ENCODE results near the gene FOXR1. TPM values are rescaled to one million over a fixed set of nuclear protein-coding genes. Genes with fewer than 3 reads are reported as not detected.
A peak's percentile ranks its signal among the peaks of the same experiment; 100 is the strongest.

FOXR1 gene
- total and polyA plus RNA-seq, 2 experiments from 2014 or later: 0.42 TPM; not detected in 1

- TF ChIP-seq CTCF (IDR thresholded peaks at IDR 0.05; ENCODE audit: low read depth, low read length): no peak
- Histone ChIP-seq H3K27ac (no peak overlapping the region), H3K36me3 (peaks cover 3% of the 10 kb centered on the region), H3K4me3 (peak overlapping the region; percentile 61), H3K9me3 (ENCODE audit: low read depth) (no peaks in the 10 kb centered on the region), H3K4me1 (ENCODE audit: low read depth) (peaks cover 17% of the 10 kb centered on the region), H3K27me3 (no peaks in the 10 kb centered on the region)
- no peak for DNase-seq (ENCODE audit: low read depth in 1 of 2, low spot score in 1 of 2)
These were observed 58.4 kb downstream of the FOXR1 start for GRCh38 chr11:119030029-119030328.

- H3K27ac ChIP-seq: no peak within 1 kb of the TSS
These were observed 58.9 kb downstream of the FOXR1 start, which contains the start of gene SLC37A4 for GRCh38 chr11:119030329-119031047. SLC37A4 (minus strand) TSS chr11:119030877.

More at GRCh38 chr11:119030329-119031047, 58.9 kb downstream of the FOXR1 start, which contains the start of gene SLC37A4:
- Histone ChIP-seq H3K36me3 (no peaks in the 10 kb centered on the region), H3K9me3 (ENCODE audit: low read depth) (no peaks in the 10 kb centered on the region), H3K27me3 (no peaks in the 10 kb centered on the region), H3K4me1 (ENCODE audit: low read depth) (peaks cover 17% of the 10 kb centered on the region), H3K4me3 (peak within 1 kb of the TSS; percentile 61)
- TF ChIP-seq CTCF (IDR thresholded peaks at IDR 0.05; ENCODE audit: low read depth, low read length): peak; percentile 91
- DNase-seq (ENCODE audit: low read depth in 1 of 2, low spot score in 1 of 2): peak; percentile 98 to 99

Other genes starting within 250 kb of the FOXR1 start
- 98.2 and 113 TPM in 2 replicates for gene DDX6, start 180.6 kb upstream of the FOXR1 start, total RNA-seq
- gene DDX6, start 180.6 kb upstream of the FOXR1 start, polyA plus RNA-seq: 27.4 and 33.5 TPM in 2 replicates
- not detected in 2 replicates for gene CXCR5, start 87.9 kb upstream of the FOXR1 start, total RNA-seq
- gene CXCR5, start 87.9 kb upstream of the FOXR1 start, polyA plus RNA-seq: not detected in 2 replicates
- gene BCL9L, start 45.8 kb upstream of the FOXR1 start, total RNA-seq: 15.9 and 22.9 TPM in 2 replicates
- gene BCL9L, start 45.8 kb upstream of the FOXR1 start, polyA plus RNA-seq: 10.0 and 11.2 TPM in 2 replicates
- 0.89 TPM in 1 of 2 replicates, not detected in the other for gene UPK2, start 15.5 kb upstream of the FOXR1 start, total RNA-seq
- gene UPK2, start 15.5 kb upstream of the FOXR1 start, polyA plus RNA-seq: 1.4 and 3.3 TPM in 2 replicates
- gene CENATAC, start 26.4 kb downstream of the FOXR1 start, total RNA-seq: 26.6 and 78.2 TPM in 2 replicates
- gene CENATAC, start 26.4 kb downstream of the FOXR1 start, polyA plus RNA-seq: 25.2 and 27.0 TPM in 2 replicates
- gene RPS25, start 46.6 kb downstream of the FOXR1 start, total RNA-seq: 837 and 1,038 TPM in 2 replicates
- 1,114 and 1,223 TPM in 2 replicates for gene RPS25, start 46.6 kb downstream of the FOXR1 start, polyA plus RNA-seq
- 56.1 and 64.8 TPM in 2 replicates for gene TRAPPC4, start 47.0 kb downstream of the FOXR1 start, total RNA-seq
- 130 and 166 TPM in 2 replicates for gene TRAPPC4, start 47.0 kb downstream of the FOXR1 start, polyA plus RNA-seq
- 38.7 and 41.4 TPM in 2 replicates for gene SLC37A4, start 59.1 kb downstream of the FOXR1 start, total RNA-seq
- 36.7 and 41.3 TPM in 2 replicates for gene SLC37A4, start 59.1 kb downstream of the FOXR1 start, polyA plus RNA-seq
- 103 and 187 TPM in 2 replicates for gene HYOU1, start 85.4 kb downstream of the FOXR1 start, total RNA-seq
- gene HYOU1, start 85.4 kb downstream of the FOXR1 start, polyA plus RNA-seq: 65.5 and 125 TPM in 2 replicates
- 22.1 and 34.1 TPM in 2 replicates for gene VPS11, start 96.1 kb downstream of the FOXR1 start, total RNA-seq
- 22.3 and 23.7 TPM in 2 replicates for gene VPS11, start 96.1 kb downstream of the FOXR1 start, polyA plus RNA-seq
- gene HMBS, start 113.1 kb downstream of the FOXR1 start, total RNA-seq: 9.6 and 17.2 TPM in 2 replicates
- 55.2 and 92.9 TPM in 2 replicates for gene HMBS, start 113.1 kb downstream of the FOXR1 start, polyA plus RNA-seq
- gene DPAGT1, start 130.1 kb downstream of the FOXR1 start, total RNA-seq: 31.4 and 36.0 TPM in 2 replicates
- 57.9 and 77.3 TPM in 2 replicates for gene DPAGT1, start 130.1 kb downstream of the FOXR1 start, polyA plus RNA-seq
- gene C2CD2L, start 135.6 kb downstream of the FOXR1 start, total RNA-seq: 16.4 and 20.8 TPM in 2 replicates
- 11.1 and 14.8 TPM in 2 replicates for gene C2CD2L, start 135.6 kb downstream of the FOXR1 start, polyA plus RNA-seq
- gene HINFP, start 149.8 kb downstream of the FOXR1 start, total RNA-seq: 21.6 and 28.2 TPM in 2 replicates
- 33.2 and 34.1 TPM in 2 replicates for gene HINFP, start 149.8 kb downstream of the FOXR1 start, polyA plus RNA-seq
- 1.9 and 3.2 TPM in 2 replicates for gene ABCG4, start 177.3 kb downstream of the FOXR1 start, total RNA-seq
- gene ABCG4, start 177.3 kb downstream of the FOXR1 start, polyA plus RNA-seq: 2.4 and 5.6 TPM in 2 replicates
- gene NLRX1, start 197.0 kb downstream of the FOXR1 start, total RNA-seq: 24.7 and 36.8 TPM in 2 replicates
- gene NLRX1, start 197.0 kb downstream of the FOXR1 start, polyA plus RNA-seq: 16.1 and 25.5 TPM in 2 replicates
- gene NHERF4, start 213.7 kb downstream of the FOXR1 start, total RNA-seq: 0.18 and 0.69 TPM in 2 replicates
- gene NHERF4, start 213.7 kb downstream of the FOXR1 start, polyA plus RNA-seq: 0.17 and 0.29 TPM in 2 replicates
- 10.3 and 18.3 TPM in 2 replicates for gene CBL, start 234.6 kb downstream of the FOXR1 start, total RNA-seq
- gene CBL, start 234.6 kb downstream of the FOXR1 start, polyA plus RNA-seq: 6.5 and 8.9 TPM in 2 replicates